Uterus (tissue), 2 donors: Measurements from ENCODE around the gene MRPS34.

ENCODE experiments used
- CTCF ChIP-seq, 4 experiments: fragments of 200-600 bp in 2 of 4; fragments of 450-650 bp in 2 of 4; sonication (generic) in 2 of 4; IDR thresholded peaks; one replicate each; pipeline ENCODE4 v1.5.1; 2016 to 2019; ENCODE audit warnings: antibody characterized with exemption in 4 of 4, mild to moderate bottlenecking in 2 of 4, moderate library complexity in 1 of 4
- POLR2A ChIP-seq, 2 donors: fragments of 450-650 bp; IDR thresholded peaks; one replicate each; pipeline ENCODE4 v1.6.1; 2016; ENCODE audit warnings: antibody characterized with exemption in 2 of 2, mild to moderate bottlenecking in 1 of 2, moderate library complexity in 1 of 2

- TF ChIP-seq CTCF (IDR thresholded peaks at IDR 0.05) (no peak), POLR2A (IDR thresholded peaks at IDR 0.05) (no peak)
Measured at GRCh38 chr16:1818873-1819525, 46.1 kb upstream of the MRPS34 start.
